Mononuclear cell (primary cell): ENCODE results near the gene KIF5C. TPM values are rescaled to one million over a fixed set of nuclear protein-coding genes. Genes with fewer than 3 reads are reported as not detected.
A peak's percentile ranks its signal among the peaks of the same experiment; 100 is the strongest.

Source experiments
- H3K27me3 ChIP-seq: 2 replicates; pipeline ENCODE4 v1.6.0; 2011; ENCODE audit warnings: low read length, control low read depth; ENCODE audit not compliant: insufficient read depth
- H3K4me1 ChIP-seq: 2 replicates; pipeline ENCODE4 v1.5.1; 2011; ENCODE audit warnings: mild to moderate bottlenecking, low read length, control low read depth; ENCODE audit not compliant: insufficient read depth
- H3K4me3 ChIP-seq: 2 replicates; pipeline ENCODE4 v1.5.1; 2011; ENCODE audit warnings: mild to moderate bottlenecking, low read length, moderate library complexity
- H3K9me3 ChIP-seq: 2 replicates; pipeline ENCODE4 v1.5.1; 2011; ENCODE audit warnings: low read depth, mild to moderate bottlenecking, control low read depth, low read length
- total RNA-seq: library from RNA; depleted of rRNA; stranded (reverse); fragments of >200 nt; gene quantifications from one replicate; pipeline ENCODE4 v1.2.3, GENCODE V29; 2012

KIF5C gene
- total RNA-seq, 1 donor: 4.4 TPM

DNA sequence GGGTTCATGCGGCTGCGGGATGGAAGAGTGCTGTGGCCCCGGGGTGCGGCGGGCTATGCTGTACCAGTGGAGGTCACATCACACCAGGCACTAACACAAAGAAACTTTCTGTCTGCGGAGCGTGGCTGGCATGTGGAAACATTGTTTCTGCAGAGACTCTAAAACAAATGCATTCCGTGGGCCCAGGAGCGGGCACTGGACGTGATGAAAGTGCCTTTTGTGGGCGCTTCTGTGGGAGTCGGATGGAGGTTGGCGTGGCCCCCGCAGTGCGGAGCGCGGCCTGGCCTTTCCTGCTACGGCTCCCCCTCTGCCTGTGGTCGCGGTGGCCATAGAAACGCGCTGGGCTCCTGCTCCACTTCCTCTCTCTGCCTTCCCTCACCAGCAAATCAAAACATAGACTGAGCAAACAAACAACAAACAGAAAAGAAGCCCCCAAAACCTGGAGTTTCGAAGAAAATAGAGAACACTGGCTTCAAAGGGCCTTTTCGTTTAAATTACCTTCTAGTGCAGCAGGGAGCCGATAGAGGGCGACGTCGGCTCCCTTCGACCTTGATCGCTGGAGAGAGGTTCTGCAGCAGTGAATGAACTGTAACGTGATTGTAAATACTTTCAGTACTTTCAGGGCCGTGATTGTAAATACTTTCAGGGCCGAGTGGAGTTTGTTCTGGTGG, 51.4 kb downstream of the KIF5C start:
- Histone ChIP-seq H3K9me3 (no peaks in the 10 kb centered on the region), H3K4me3 (peak overlapping the region; percentile 26), H3K27me3 (no peaks in the 10 kb centered on the region), H3K4me1 (peaks cover 24% of the 10 kb centered on the region)

GRCh38 chr2:148926981-148927401, 52.0 kb downstream of the KIF5C start:
- Histone ChIP-seq H3K4me3 (peak overlapping the region; percentile 26), H3K27me3 (no peaks in the 10 kb centered on the region), H3K9me3 (no peaks in the 10 kb centered on the region), H3K4me1 (peaks cover 24% of the 10 kb centered on the region)

GRCh38 chr2:148928395-148928794, 53.4 kb downstream of the KIF5C start:
- Histone ChIP-seq H3K4me3 (no peak overlapping the region), H3K27me3 (no peaks in the 10 kb centered on the region), H3K4me1 (peaks cover 24% of the 10 kb centered on the region), H3K9me3 (no peaks in the 10 kb centered on the region)

GRCh38 chr2:148930046-148930775, 55.2 kb downstream of the KIF5C start:
- H3K4me3 ChIP-seq: no peak overlapping the region
- H3K9me3 ChIP-seq: no peaks in the 10 kb centered on the region
- peaks cover 24% of the 10 kb centered on the region for H3K4me1 ChIP-seq
- no peaks in the 10 kb centered on the region for H3K27me3 ChIP-seq

DNA sequence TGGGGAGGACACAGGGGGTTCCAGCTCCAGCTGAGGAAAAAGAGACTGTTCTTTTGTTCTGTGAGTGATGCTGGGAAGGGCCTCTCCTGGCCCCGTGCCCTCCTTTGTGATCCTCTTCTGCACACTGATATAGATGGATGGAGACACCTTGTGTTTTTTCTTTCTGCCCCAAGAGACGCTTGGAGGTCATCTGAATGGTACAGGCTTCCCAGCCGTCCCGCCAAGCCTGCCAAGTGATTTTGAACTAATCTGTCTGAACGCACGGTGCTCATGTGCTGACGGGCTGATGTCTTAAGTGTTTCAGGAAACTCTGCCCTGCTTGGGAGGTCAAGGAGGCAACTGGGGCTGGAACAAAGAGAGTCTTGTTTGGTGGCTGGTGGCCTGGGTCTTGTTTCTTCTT, 57.5 kb downstream of the KIF5C start:
- H3K27me3 ChIP-seq: no peaks in the 10 kb centered on the region
- peaks cover 3% of the 10 kb centered on the region for H3K4me1 ChIP-seq
- H3K9me3 ChIP-seq: no peaks in the 10 kb centered on the region
- no peak overlapping the region for H3K4me3 ChIP-seq

DNA sequence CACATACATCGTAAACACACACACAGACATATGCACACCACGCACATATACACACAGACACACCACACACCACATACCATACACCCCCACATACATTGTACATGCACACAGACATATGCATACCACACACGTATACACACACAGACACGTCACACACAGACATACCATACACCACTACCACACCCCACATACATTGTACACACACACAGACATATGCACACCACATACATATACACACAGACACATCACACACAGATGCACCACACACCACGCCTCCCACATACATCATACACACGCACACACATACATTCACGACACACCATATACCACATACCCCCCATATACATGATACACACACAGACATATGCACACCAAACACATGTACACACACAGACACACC, 58.4 kb downstream of the KIF5C start:
- Histone ChIP-seq H3K9me3 (no peaks in the 10 kb centered on the region), H3K27me3 (no peaks in the 10 kb centered on the region), H3K4me3 (no peak overlapping the region), H3K4me1 (no peaks in the 10 kb centered on the region)

GRCh38 chr2:148935791-148936190, 60.8 kb downstream of the KIF5C start:
- no peak overlapping the region for H3K4me3 ChIP-seq
- no peaks in the 10 kb centered on the region for H3K4me1 ChIP-seq
- no peaks in the 10 kb centered on the region for H3K9me3 ChIP-seq
- no peaks in the 10 kb centered on the region for H3K27me3 ChIP-seq

DNA sequence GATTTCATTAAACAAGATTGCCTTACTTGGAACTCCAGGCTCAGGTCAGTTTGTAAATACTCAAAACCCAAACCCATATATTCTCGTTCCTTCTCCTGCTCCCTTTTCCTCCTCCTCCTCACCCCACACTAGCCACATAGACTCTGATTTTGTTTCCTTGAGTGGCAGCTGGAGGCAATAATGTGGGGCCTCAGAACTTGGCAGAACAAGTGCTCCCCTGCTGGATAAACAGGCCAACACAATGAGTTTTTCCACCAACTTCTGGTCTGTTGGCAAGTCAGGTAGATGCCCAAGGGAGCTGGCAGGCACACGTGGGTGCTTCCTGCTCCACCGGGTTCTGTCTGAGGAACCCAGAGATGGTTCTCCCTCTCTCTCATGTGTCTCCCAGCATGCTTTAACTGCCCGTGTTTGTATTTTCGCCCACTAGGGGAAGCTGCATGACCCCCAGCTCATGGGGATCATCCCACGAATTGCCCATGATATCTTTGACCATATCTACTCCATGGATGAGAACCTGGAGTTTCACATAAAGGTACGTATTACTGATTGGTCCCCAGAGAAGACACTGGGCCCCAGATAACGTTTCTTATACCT, 61.9 kb downstream of the KIF5C start:
- Histone ChIP-seq H3K4me1 (no peaks in the 10 kb centered on the region), H3K9me3 (no peaks in the 10 kb centered on the region), H3K27me3 (no peaks in the 10 kb centered on the region), H3K4me3 (no peak overlapping the region)

DNA sequence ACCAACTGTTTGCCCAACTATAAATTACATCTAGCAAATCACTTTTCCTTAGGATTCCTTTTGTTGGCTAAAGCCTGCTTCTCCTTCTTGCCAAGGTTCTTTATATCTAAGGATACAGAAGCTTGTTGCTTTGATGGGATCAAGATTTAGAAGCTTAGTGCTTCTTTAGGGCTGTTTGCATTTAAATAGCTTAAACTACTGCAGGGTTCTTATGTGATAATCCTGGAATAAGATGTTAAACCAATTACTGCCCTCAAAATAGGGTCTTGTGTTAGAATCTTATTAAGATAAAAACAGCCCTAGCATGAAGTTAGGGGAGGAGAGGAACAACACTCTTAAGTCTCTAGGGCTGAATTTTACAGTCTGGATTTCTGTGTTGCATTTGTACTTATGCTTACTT, 64.2 kb downstream of the KIF5C start:
- Histone ChIP-seq H3K27me3 (no peaks in the 10 kb centered on the region), H3K4me3 (no peak overlapping the region), H3K4me1 (no peaks in the 10 kb centered on the region), H3K9me3 (no peaks in the 10 kb centered on the region)

GRCh38 chr2:148943097-148943496, 68.1 kb downstream of the KIF5C start:
- Histone ChIP-seq H3K4me1 (no peaks in the 10 kb centered on the region), H3K27me3 (no peaks in the 10 kb centered on the region), H3K4me3 (no peak overlapping the region), H3K9me3 (no peaks in the 10 kb centered on the region)

GRCh38 chr2:148944536-148944935, 69.5 kb downstream of the KIF5C start:
- no peaks in the 10 kb centered on the region for H3K9me3 ChIP-seq
- no peak overlapping the region for H3K4me3 ChIP-seq
- peaks cover 11% of the 10 kb centered on the region for H3K4me1 ChIP-seq
- H3K27me3 ChIP-seq: no peaks in the 10 kb centered on the region

DNA sequence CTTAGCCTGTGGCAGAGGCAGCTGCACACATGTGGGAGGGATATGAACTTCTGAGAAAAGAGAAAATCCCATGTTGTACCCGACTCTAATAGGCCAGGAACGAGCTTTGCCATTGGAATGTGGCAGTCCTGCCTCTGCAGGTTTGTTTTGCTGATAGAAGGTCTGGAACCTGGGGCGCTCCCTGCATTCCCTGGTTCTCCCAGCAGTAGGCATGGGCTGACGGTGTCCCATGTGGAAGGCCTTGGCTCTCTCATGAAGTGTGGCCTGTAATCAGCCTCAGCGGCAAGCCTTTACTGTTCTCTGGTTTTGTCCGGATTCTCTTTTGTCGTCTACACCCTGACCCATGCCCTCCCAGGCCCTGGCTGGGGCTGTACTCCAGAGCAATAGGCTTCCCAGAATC, 72.3 kb downstream of the KIF5C start:
- Histone ChIP-seq H3K4me3 (no peak overlapping the region), H3K4me1 (peaks cover 11% of the 10 kb centered on the region), H3K9me3 (no peaks in the 10 kb centered on the region), H3K27me3 (no peaks in the 10 kb centered on the region)

DNA sequence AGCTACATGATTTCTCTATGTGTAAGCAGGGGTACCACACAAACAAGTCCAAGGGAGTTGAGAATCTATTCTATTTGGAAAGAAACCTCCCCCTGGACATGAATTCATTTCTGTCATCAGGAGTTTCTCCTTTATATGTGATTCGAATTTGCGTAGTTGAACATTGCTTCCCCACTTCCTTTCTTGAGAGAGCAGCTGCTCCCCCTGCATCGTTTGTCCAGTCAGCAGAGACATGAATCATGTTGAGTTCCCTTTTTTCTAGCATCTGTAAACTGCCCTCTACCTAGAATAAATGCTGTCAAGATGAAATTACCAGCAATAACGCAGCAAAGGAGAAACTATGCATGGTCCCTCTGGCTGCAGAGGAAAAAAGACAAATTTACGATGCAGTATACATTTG, 73.8 kb downstream of the KIF5C start:
- H3K4me3 ChIP-seq: no peak overlapping the region
- H3K4me1 ChIP-seq: peaks cover 11% of the 10 kb centered on the region
- H3K27me3 ChIP-seq: no peaks in the 10 kb centered on the region
- no peaks in the 10 kb centered on the region for H3K9me3 ChIP-seq

GRCh38 chr2:148949348-148949747, 74.3 kb downstream of the KIF5C start:
- H3K4me3 ChIP-seq: no peak overlapping the region
- H3K4me1 ChIP-seq: peaks cover 11% of the 10 kb centered on the region
- no peaks in the 10 kb centered on the region for H3K27me3 ChIP-seq
- no peaks in the 10 kb centered on the region for H3K9me3 ChIP-seq

DNA sequence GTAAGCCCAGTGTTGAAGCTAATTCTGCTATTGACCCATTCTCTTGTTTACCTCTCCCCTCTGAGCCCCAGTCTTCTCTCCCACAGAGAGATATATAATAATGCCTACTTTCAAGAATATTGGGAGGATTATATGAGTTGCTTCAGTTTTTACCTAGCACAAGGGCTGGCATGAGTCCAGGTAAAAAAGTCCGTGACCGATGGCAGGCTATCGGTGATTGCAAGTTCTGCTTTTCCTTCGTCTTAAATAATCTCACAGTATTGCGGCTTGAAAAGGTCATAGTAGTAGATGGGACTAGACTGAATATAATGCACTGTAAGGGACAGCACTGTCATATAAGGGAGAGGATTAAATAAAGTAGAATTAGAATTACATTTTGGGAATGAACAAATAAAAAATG, 77.6 kb downstream of the KIF5C start:
- Histone ChIP-seq H3K9me3 (no peaks in the 10 kb centered on the region), H3K4me3 (no peak overlapping the region), H3K27me3 (no peaks in the 10 kb centered on the region), H3K4me1 (peaks cover 11% of the 10 kb centered on the region)
